Measurements from ENCODE around the gene SH3PXD2B. TPM values are rescaled to one million over a fixed set of nuclear protein-coding genes. Genes with fewer than 3 reads are reported as not detected.
A peak's percentile ranks its signal among the peaks of the same experiment; 100 is the strongest.
"Not testable (repeated sequence)": the region's sequence is repeated elsewhere in the genome, so short reads cannot be mapped to it uniquely, and the experiment has no call there.

The SH3PXD2B gene
- total and polyA plus RNA-seq, 10 donors, result 2.0 to 31.8 (median 9.9) TPM

DNA sequence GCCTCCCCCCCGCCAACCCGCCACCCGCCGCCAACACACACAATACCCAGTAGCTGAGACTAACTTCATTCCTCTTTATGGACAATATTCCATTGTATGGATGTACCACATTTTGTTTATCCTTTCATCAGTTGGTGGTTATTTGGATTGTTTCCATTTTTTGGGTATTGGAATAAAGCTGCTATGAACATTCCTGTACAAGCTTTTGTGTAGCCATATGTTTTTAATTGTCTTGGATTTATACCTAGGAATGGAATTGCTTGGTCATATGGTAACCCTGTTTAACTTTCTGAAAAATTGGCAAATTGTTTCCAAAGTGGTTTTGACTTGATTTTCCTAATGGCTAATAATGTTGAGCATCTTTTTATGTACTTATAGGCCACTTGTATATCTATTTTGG is 165.9 kb downstream of the SH3PXD2B start:
- no peaks in the 10 kb centered on the region for H3K9me3 ChIP-seq
- intact Hi-C loops (cut with DNase I; ENCODE audit: low total_unique reads), result loop anchor here (10.0 kb wide), 1 partner anchor 94 kb away; the partner anchor contains the start of gene EFCAB9
- no peak for DNase-seq
- no peak overlapping the region for H3K4me3 ChIP-seq
- H3K4me1 ChIP-seq, result peaks cover 0 to 18% (median 10%) of the 10 kb centered on the region in 6 donors
- H3K27ac ChIP-seq, result no peak overlapping the region
- H3K36me3 ChIP-seq, result no peaks in the 10 kb centered on the region
- WGBS, 5 donors, result 93 to 97% (median 93%) methylated on average over 4 of the region's 4 CpGs
- H3K27me3 ChIP-seq (replicated peaks in 1 of 7), result no peaks in the 10 kb centered on the region
- no peak for TF ChIP-seq POLR2A (IDR thresholded peaks at IDR 0.05)
- TF ChIP-seq POLR2AphosphoS5 (IDR thresholded peaks at IDR 0.05), result no peak

DNA sequence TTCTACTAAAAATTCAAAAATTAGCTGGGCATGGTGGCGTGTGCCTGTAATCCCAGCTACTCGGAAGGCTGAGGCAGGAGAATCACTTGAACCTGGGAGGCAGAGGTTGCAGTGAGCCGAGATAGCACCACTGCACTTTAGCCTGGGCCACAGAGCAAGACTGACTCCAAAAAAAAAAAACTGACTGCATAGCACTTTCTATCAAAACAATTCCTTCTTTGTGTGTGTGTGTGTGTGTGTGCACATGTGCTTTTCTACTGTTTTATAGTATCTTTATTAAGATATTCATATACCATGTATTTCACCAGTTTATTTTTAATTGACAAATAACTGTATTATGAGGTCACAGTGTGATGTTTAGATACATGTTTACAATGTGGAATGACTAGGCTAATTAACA is 167.2 kb downstream of the SH3PXD2B start:
- intact Hi-C loops (cut with DNase I; ENCODE audit: low total_unique reads), result loop anchor here (10.0 kb wide), 1 partner anchor 92 kb away; the partner anchor contains the start of gene EFCAB9
- WGBS, 5 donors, result 87 to 98% (median 90%) methylated on average over 3 of the region's 3 CpGs
- not testable (repeated sequence) for DNase-seq; H3K9me3 ChIP-seq; H3K4me3 ChIP-seq; H3K36me3 ChIP-seq; H3K27ac ChIP-seq; H3K27me3 ChIP-seq (replicated peaks in 1 of 7)
- H3K4me1 ChIP-seq, result peaks cover 7 to 22% (median 16%) of the 10 kb centered on the region in 6 donors

DNA sequence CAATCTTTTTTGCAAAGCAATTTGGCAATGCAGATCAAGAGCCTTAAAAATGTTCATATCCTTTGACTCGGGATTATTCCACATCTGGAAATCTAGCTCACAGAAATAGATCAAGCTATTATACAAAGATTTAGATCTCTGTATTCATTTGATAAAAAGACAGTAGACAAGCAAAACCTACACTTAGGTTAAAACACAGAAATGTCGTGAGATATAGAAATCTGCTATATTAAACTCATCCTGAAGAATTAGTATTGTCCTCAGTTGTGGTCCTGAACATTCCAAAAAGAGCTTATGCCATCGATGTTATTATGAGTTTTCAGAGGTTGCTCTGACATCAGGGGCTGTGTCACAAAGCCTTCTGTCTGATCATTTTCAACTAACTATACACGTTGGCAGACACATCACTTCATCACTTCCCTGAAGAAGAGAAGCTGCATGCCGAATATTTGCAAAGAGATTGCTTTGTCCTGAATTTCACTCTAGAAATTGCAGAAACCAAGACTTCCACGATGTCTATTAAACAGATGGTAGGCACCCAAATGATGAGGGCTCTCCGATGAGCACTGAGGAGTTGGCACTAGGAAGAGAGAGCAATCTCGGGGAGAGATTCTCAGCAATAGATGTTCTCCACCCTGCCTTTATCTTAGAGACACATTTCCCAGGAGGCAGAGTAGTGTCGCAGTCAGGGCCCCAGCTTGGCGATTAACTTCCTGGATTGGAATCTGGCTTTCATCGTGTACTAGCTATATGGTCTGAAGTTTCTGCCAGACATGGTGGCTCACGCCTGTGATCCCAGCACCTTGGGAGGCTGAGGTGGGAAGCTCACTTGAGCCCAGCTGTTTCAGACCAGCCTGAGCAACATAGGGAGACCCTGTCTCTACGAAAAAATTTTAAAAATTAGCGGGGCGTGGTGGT is 168.8 kb downstream of the SH3PXD2B start:
- Histone ChIP-seq H3K27ac (no peak overlapping the region), H3K4me3 (peak overlapping the region in 2 of 8 donors; percentile 51 to 94), H3K4me1 (peaks cover 14 to 39% (median 26%) of the 10 kb centered on the region in 6 donors), H3K36me3 (no peaks in the 10 kb centered on the region), H3K9me3 (no peaks in the 10 kb centered on the region), H3K27me3 (replicated peaks in 1 of 7) (no peaks in the 10 kb centered on the region)
- 73 to 88% (median 79%) methylated on average over 15 of the region's 15 CpGs for WGBS, 5 donors
- no peak for DNase-seq
- TF ChIP-seq POLR2AphosphoS5 (IDR thresholded peaks at IDR 0.05), result no peak
- TF ChIP-seq, protein P1, sequence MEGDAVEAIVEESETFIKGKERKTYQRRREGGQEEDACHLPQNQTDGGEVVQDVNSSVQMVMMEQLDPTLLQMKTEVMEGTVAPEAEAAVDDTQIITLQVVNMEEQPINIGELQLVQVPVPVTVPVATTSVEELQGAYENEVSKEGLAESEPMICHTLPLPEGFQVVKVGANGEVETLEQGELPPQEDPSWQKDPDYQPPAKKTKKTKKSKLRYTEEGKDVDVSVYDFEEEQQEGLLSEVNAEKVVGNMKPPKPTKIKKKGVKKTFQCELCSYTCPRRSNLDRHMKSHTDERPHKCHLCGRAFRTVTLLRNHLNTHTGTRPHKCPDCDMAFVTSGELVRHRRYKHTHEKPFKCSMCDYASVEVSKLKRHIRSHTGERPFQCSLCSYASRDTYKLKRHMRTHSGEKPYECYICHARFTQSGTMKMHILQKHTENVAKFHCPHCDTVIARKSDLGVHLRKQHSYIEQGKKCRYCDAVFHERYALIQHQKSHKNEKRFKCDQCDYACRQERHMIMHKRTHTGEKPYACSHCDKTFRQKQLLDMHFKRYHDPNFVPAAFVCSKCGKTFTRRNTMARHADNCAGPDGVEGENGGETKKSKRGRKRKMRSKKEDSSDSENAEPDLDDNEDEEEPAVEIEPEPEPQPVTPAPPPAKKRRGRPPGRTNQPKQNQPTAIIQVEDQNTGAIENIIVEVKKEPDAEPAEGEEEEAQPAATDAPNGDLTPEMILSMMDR (IDR thresholded peaks at IDR 0.05 in 8 of 11, conservative IDR thresholded peaks at IDR 0.05 in 3 of 11), result no peak
- no peak for TF ChIP-seq POLR2A (IDR thresholded peaks at IDR 0.05)
- intact Hi-C loops (cut with DNase I; ENCODE audit: low total_unique reads), result loop anchor here (10.0 kb wide), 1 partner anchor 91 kb away; the partner anchor contains the start of gene EFCAB9

DNA sequence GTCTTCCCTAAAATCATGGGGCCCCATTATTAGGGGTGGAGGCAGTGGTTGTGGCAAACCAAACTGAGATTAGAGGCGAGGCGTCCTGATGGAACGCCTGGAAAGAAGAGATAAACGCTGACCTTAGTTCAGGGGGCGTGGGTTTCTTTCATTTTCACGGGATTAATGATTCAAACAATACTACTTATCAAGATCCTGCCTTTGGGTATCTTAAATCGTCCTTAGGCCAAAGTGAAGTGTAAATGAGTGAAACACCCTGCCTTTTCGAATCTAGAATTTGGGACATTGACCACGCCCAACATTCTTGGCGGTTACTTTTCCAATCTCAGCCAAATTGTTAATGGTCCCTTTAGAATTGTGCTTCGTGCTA is 169.7 kb downstream of the SH3PXD2B start:
- no peaks in the 10 kb centered on the region for H3K9me3 ChIP-seq
- intact Hi-C loops (cut with DNase I; ENCODE audit: low total_unique reads), result loop anchor here (10.0 kb wide), 1 partner anchor 90 kb away; the partner anchor contains the start of gene EFCAB9
- peaks cover 14 to 39% (median 26%) of the 10 kb centered on the region in 6 donors for H3K4me1 ChIP-seq
- WGBS, 5 donors, result 4 to 9% (median 6%) methylated on average over 11 of the region's 11 CpGs
- no peak for DNase-seq
- peak overlapping the region; percentile 51 to 97 (median 82) for H3K4me3 ChIP-seq
- no peaks in the 10 kb centered on the region for H3K36me3 ChIP-seq
- H3K27ac ChIP-seq, result peak overlapping the region in 7 of 8 donors; percentile 79 to 95 (median 85)
- no peak for TF ChIP-seq POLR2AphosphoS5 (IDR thresholded peaks at IDR 0.05)
- no peak for TF ChIP-seq POLR2A (IDR thresholded peaks at IDR 0.05)
- TF ChIP-seq, protein P1 (IDR thresholded peaks at IDR 0.05 in 8 of 11, conservative IDR thresholded peaks at IDR 0.05 in 3 of 11), result no peak
- H3K27me3 ChIP-seq (replicated peaks in 1 of 7), result no peaks in the 10 kb centered on the region
